Epithelial cell of proximal tubule (primary cell): Measurements from ENCODE around the gene FICD. TPM values are rescaled to one million over a fixed set of nuclear protein-coding genes. Genes with fewer than 3 reads are reported as not detected.

Source experiments
- DNase-seq: peaks from one replicate; pipeline ENCODE4 v3.0.0-alpha.2; 2011; ENCODE audit warnings: low read depth
- H3K4me3 ChIP-seq: 2 replicates; pipeline ENCODE4 v1.5.1; 2011; ENCODE audit warnings: low read depth, mild to moderate bottlenecking, low read length
- total RNA-seq: library from RNA; depleted of rRNA; stranded (reverse); fragments of >200 nt; gene quantifications from 2 replicates; pipeline ENCODE4 v1.2.3, GENCODE V29; 2015
- TF ChIP-seq, protein P1 (sequence below): conservative IDR thresholded peaks from 2 replicates; pipeline ENCODE4 v1.5.1; 2012; ENCODE audit warnings: low read depth, mild to moderate bottlenecking, low read length

FICD gene
- total RNA-seq, 1 donor from 2014 or later = 3.3 TPM

DNA sequence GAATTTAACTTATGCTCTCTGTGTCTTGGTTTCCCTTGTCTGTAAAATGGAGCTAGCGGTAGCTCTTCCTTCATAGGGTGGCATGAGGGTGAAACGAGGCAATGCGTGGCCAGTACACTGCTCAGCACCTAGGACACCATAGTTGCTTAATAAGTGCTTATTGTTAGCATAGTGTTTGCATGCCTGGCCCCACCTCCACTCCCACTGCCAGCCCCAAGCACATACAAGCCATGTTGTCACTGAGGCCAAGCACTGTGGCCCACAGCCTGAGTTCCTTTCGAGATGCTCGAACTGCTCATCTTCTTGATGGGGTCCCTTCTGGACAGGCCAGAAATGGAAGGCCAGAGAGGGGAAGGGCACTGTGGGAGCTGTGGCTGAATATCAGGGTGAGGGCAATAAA, 839 bp downstream of the FICD start:
- DNase-seq = no peak
- H3K4me3 ChIP-seq = peak overlapping the region; percentile 92
- TF ChIP-seq, protein P1, sequence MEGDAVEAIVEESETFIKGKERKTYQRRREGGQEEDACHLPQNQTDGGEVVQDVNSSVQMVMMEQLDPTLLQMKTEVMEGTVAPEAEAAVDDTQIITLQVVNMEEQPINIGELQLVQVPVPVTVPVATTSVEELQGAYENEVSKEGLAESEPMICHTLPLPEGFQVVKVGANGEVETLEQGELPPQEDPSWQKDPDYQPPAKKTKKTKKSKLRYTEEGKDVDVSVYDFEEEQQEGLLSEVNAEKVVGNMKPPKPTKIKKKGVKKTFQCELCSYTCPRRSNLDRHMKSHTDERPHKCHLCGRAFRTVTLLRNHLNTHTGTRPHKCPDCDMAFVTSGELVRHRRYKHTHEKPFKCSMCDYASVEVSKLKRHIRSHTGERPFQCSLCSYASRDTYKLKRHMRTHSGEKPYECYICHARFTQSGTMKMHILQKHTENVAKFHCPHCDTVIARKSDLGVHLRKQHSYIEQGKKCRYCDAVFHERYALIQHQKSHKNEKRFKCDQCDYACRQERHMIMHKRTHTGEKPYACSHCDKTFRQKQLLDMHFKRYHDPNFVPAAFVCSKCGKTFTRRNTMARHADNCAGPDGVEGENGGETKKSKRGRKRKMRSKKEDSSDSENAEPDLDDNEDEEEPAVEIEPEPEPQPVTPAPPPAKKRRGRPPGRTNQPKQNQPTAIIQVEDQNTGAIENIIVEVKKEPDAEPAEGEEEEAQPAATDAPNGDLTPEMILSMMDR = no peak

DNA sequence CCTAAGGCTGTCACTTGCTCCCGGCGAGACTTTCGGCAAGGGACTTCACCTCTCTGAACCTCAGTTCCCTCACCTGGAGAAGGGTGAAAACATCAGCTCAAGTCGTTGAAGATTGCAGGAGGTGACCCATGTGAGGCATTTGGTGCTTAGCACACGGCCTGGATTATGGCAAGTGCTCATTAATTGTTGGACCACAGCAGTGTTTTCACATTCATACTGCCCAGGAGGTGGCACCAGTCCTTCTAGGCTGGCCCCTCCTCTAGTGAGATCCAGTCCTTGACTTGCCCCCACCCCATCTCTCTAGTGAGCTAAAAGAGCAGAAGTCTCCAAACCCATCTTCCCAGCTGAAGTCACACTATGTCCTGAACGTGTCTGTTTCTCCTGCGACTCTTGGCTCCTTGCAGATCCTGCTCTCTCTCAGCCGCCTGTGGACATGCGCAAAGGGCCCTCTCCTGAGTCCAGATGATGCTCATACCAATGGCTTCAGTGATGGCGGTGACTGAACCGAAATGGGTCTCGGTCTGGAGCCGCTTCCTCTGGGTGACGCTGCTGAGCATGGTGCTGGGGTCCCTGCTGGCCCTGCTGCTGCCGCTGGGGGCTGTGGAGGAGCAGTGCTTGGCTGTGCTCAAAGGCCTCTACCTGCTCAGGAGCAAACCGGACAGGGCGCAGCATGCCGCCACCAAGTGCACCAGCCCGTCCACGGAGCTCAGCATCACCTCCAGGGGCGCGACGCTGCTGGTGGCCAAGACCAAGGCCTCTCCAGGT, 1.6 kb downstream of the FICD start:
- TF ChIP-seq, protein P1 = peak; percentile 25

DNA sequence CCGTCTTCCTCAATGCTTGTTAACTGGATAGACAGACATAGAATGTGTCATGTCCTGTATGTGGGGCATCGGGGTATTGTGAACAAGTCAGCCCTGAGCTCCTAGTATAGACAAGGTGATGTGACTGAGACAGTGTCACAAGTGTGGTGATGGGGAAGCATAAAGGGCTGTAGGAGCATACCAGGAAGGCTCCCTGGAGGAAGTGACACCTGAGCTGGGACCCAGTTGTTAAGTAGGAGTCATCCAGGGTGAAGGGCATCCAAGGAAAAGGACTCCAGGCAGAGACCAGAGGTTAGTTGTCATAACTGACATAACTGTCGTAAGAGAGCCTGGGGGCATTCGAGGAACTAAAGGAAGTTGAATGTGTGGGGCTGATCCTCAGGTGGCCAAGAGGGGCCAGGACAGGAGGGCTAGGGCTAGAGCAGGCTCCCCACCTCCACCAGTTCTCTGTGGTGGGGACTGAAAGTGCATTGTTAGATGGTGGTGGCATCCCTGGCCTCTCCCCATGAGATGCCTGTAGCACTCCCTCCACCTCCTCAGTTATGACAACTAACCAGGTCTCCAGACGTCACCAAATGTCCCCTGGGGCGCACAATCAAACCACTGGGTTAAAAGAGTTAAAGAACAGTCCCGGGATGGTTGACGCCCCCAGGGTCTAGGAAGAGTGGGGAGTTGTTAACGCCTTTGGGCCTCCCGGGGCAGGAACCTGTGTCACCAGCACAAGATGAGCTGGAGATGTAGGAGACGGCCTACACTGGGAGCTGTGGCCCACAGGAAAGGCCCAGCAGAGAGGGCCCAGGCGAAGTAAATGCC, 2.4 kb downstream of the FICD start:
- DNase-seq = no peak
- TF ChIP-seq, protein P1 = no peak
- no peak overlapping the region for H3K4me3 ChIP-seq

More for the DNA sequence above, 1.6 kb downstream of the FICD start:
- no peak for DNase-seq
- H3K4me3 ChIP-seq = no peak overlapping the region

DNA sequence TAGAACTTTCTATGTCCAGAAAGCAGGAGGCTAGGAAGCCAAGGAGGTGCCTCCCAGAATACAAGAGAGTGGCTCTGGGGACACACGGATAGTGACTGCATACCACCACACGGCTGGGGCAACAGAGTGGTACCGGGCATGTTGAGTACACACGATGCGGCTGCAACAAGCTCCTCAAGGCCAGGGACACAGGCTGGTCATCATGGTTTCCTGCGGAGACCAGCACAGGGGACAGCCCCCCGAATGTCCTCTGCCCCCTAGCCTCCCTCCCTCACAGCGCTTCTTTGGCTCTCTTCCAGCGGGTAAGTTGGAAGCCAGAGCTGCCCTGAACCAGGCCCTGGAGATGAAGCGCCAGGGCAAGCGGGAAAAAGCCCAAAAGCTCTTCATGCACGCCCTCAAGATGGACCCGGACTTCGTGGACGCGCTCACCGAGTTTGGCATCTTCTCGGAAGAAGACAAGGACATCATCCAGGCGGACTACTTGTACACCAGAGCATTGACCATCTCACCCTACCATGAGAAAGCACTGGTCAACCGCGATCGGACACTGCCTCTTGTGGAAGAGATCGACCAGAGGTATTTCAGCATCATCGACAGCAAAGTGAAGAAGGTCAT, 3.1 kb downstream of the FICD start:
- TF ChIP-seq, protein P1 = no peak
- H3K4me3 ChIP-seq = no peak overlapping the region
- no peak for DNase-seq

DNA sequence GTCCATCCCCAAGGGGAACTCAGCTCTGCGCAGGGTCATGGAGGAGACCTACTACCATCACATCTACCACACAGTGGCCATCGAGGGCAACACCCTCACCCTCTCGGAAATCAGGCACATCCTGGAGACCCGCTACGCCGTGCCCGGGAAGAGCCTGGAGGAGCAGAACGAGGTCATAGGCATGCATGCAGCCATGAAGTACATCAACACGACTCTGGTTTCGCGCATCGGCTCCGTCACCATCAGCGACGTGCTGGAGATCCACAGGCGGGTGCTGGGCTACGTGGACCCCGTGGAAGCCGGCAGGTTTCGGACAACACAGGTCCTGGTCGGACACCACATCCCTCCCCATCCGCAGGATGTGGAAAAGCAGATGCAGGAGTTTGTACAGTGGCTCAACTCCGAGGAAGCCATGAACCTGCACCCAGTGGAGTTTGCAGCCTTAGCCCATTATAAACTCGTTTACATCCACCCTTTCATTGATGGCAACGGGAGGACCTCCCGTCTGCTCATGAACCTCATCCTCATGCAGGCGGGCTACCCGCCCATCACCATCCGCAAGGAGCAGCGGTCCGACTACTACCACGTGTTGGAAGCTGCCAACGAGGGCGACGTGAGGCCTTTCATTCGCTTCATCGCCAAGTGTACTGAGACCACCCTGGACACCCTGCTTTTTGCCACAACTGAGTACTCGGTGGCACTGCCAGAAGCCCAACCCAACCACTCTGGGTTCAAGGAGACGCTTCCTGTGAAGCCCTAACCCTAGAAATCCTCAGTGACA, 3.8 kb downstream of the FICD start:
- no peak for DNase-seq
- TF ChIP-seq, protein P1 = no peak
- H3K4me3 ChIP-seq = no peak overlapping the region

DNA sequence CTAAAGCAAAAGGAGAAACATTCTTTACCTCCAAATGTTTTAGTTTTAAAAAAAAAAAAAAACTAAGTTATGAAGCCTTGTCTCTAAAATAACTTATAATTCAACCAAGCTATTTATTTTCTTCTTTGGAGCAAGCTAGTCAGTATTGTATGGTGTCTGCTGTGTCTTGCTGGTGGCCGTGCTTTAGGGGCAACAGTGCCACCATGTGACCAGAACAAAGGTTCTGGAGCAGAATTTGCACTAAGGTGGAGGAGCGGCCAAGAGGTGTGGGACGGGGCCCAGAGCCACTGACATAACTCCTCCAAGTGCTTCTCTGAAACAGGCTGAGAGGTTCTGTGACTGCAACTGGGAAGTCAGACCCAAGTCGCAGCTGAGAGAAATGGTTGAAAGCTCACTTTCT, 4.5 kb downstream of the FICD start:
- DNase-seq = no peak
- no peak overlapping the region for H3K4me3 ChIP-seq
- TF ChIP-seq, protein P1 = no peak
